A549 (cell line): ENCODE measurements around the gene TOM1L2. TPM values are rescaled to one million over a fixed set of nuclear protein-coding genes. Genes with fewer than 3 reads are reported as not detected.

Experiments
- ATAC-seq, 2 experiments: fragments of 200-7000 bp in 1 of 2; fragments of >200 bp in 1 of 2; cut with Nextera tagmentation in 1 of 2; cut with Tn5 transposase in 1 of 2; 3 replicates each; pipeline versions ENCODE4 v1.8.0 to v1.9.1; 2018 to 2020; ENCODE audit warnings: mild to moderate bottlenecking in 1 of 2, moderate library complexity in 1 of 2
- CTCF ChIA-PET: fragments of 300-600 bp; sonication (Branson Sonifier 250); formaldehyde crosslinking; extraction: SDS; loops from one replicate; lab custom pipeline; 2021; ENCODE audit warnings: antibody characterized with exemption, inconsistent platforms; lab: Yijun Ruan, JAX
- POLR2A ChIA-PET: fragments of 350-600 bp; formaldehyde crosslinking; extraction: SDS; loops from one replicate; lab custom pipeline; 2021; ENCODE audit warnings: antibody characterized with exemption, inconsistent platforms; lab: Yijun Ruan, JAX
- DNase-seq, 2 experiments: peaks; one replicate each; pipeline versions ENCODE4 v3.0.0 to v3.0.0-alpha.2; 2011 to 2016; ENCODE audit warnings: low read depth in 1 of 2, low spot score in 1 of 2
- FAIRE-seq: peaks from 2 replicates; lab custom pipeline; 2011; peaks lifted over from hg19 to GRCh38; lab: Jason Lieb, UNC
- H3K27ac ChIP-seq, 2 experiments: fragments of >200 bp; sonication (Bioruptor Twin); formaldehyde crosslinking; 3 replicates each; pipeline ENCODE4 v1.5.1; 2016 to 2017
- H3K4me1 ChIP-seq: fragments of >200 bp; sonication (Bioruptor Twin); formaldehyde crosslinking; 3 replicates; pipeline ENCODE4 v1.6.1; 2016
- H3K4me2 ChIP-seq: fragments of >200 bp; sonication (Bioruptor Twin); formaldehyde crosslinking; 3 replicates; pipeline ENCODE4 v1.6.1; 2016
- H3K4me3 ChIP-seq: fragments of >200 bp; sonication (Bioruptor Twin); formaldehyde crosslinking; 3 replicates; pipeline ENCODE4 v1.5.1; 2016
- H3K9me3 ChIP-seq: fragments of >200 bp; sonication (Bioruptor Twin); formaldehyde crosslinking; 3 replicates; pipeline ENCODE4 v1.6.1; 2016
- CBX2 ChIP-seq: fragments of 200-600 bp; sonication (generic); IDR thresholded peaks from 2 replicates; pipeline ENCODE4 v1.6.1; 2016; ENCODE audit warnings: low read depth, mild to moderate bottlenecking, borderline replicate concordance
- CBX8 ChIP-seq: fragments of 200-600 bp; sonication (generic); IDR thresholded peaks from 2 replicates; pipeline ENCODE4 v1.6.1; 2016
- EHF ChIP-seq: fragments of 250-450 bp; sonication (Bioruptor Pico); IDR thresholded peaks from 2 replicates; pipeline ENCODE4 v1.5.0; 2020; ENCODE audit warnings: mild to moderate bottlenecking
- ESRRA ChIP-seq: fragments of 150-350 bp; IDR thresholded peaks from 2 replicates; pipeline ENCODE4 v1.6.1; 2014; ENCODE audit warnings: mild to moderate bottlenecking, low read length, borderline replicate concordance
- FOSB ChIP-seq: fragments of 250-450 bp; sonication (Bioruptor Pico); IDR thresholded peaks from 2 replicates; pipeline ENCODE4 v1.5.0; 2020; ENCODE audit warnings: mild to moderate bottlenecking, moderate library complexity
- FOSL2 ChIP-seq, 2 experiments: fragments of 450-650 bp in 1 of 2; fragments of >200 bp in 1 of 2; sonication (Bioruptor Twin) in 1 of 2; formaldehyde crosslinking; IDR thresholded peaks; 2 replicates each; pipeline versions ENCODE4 v1.5.0 to v1.6.1; 2016 to 2020; ENCODE audit warnings: mild to moderate bottlenecking in 1 of 2, moderate library complexity in 1 of 2
- HEYL ChIP-seq: fragments of 250-450 bp; sonication (Bioruptor Pico); IDR thresholded peaks from 2 replicates; pipeline ENCODE4 v1.8.0; 2021; ENCODE audit warnings: mild to moderate bottlenecking, moderate library complexity
- HOXB13 ChIP-seq: fragments of 250-450 bp; sonication (Bioruptor Pico); IDR thresholded peaks from 2 replicates; pipeline ENCODE4 v1.5.0; 2020; ENCODE audit warnings: low read depth, mild to moderate bottlenecking, moderate library complexity
- HOXB5 ChIP-seq: fragments of 250-450 bp; sonication (Bioruptor Pico); IDR thresholded peaks from 2 replicates; pipeline ENCODE4 v1.5.0; 2020; ENCODE audit warnings: mild to moderate bottlenecking, moderate library complexity
- JUNB ChIP-seq: fragments of >200 bp; sonication (Bioruptor Twin); formaldehyde crosslinking; IDR thresholded peaks from 2 replicates; pipeline ENCODE4 v1.6.1; 2016
- MAFK ChIP-seq: fragments of 450-650 bp; IDR thresholded peaks from 2 replicates; pipeline ENCODE4 v1.6.1; 2014; ENCODE audit not compliant: partially characterized antibody
- NFE2L2 ChIP-seq: fragments of 150-350 bp; conservative IDR thresholded peaks from 2 replicates; pipeline ENCODE4 v1.6.1; 2014; ENCODE audit warnings: low read length
- NR3C1 ChIP-seq: fragments of >200 bp; sonication (Bioruptor Twin); formaldehyde crosslinking; IDR thresholded peaks from 3 replicates; pipeline ENCODE4 v1.6.1; 2017
- POLR2AphosphoS2 ChIP-seq: conservative IDR thresholded peaks from 2 replicates; pipeline ENCODE4 v1.6.1; 2012; ENCODE audit warnings: low read length, improper control_type of control experiment, inconsistent platforms
- RAD21 ChIP-seq, 2 experiments: fragments of >200 bp in 1 of 2; sonication (Bioruptor Twin) in 1 of 2; formaldehyde crosslinking in 1 of 2; IDR thresholded peaks in 1 of 2; conservative IDR thresholded peaks in 1 of 2; 2 replicates in 1 of 2; 3 replicates in 1 of 2; pipeline ENCODE4 v1.6.1; 2012 to 2018; ENCODE audit warnings: inconsistent platforms in 1 of 2
- RARB ChIP-seq: fragments of 250-450 bp; sonication (Bioruptor Pico); IDR thresholded peaks from 2 replicates; pipeline ENCODE4 v1.8.0; 2021; ENCODE audit warnings: mild to moderate bottlenecking, moderate library complexity
- RFX5 ChIP-seq: fragments of 450-650 bp; IDR thresholded peaks from 2 replicates; pipeline ENCODE4 v1.7.1; 2014; ENCODE audit warnings: antibody characterized with exemption, mild to moderate bottlenecking, moderate library complexity
- SMC3 ChIP-seq: fragments of >200 bp; sonication (Bioruptor Twin); formaldehyde crosslinking; IDR thresholded peaks from 3 replicates; pipeline ENCODE4 v1.6.1; 2018; ENCODE audit warnings: inconsistent platforms
- TFCP2L1 ChIP-seq: fragments of 250-450 bp; sonication (Bioruptor Pico); IDR thresholded peaks from 2 replicates; pipeline ENCODE4 v1.5.0; 2021; ENCODE audit warnings: mild to moderate bottlenecking
- TP53 ChIP-seq: fragments of 250-450 bp; sonication (Bioruptor Pico); IDR thresholded peaks from 2 replicates; pipeline ENCODE4 v1.5.0; 2021; ENCODE audit warnings: mild to moderate bottlenecking, moderate library complexity
- ZFP36 ChIP-seq: fragments of 450-650 bp; IDR thresholded peaks from 2 replicates; pipeline ENCODE4 v1.6.1; 2014; ENCODE audit warnings: borderline replicate concordance; ENCODE audit not compliant: partially characterized antibody
- ZNF302 ChIP-seq: fragments of 250-450 bp; sonication (Bioruptor Pico); IDR thresholded peaks from 2 replicates; pipeline ENCODE4 v1.9.0; 2021; ENCODE audit warnings: inconsistent platforms, mild to moderate bottlenecking, moderate library complexity
- WGBS: methylation state at CpG from one replicate; pipeline ENCODE4 v1.1.6; 2017; ENCODE audit errors: missing lambda C conversion rate; 5-methylcytosine and 5-hydroxymethylcytosine counted together
- polyA plus RNA-seq, 4 experiments: library from polyadenylated mRNA; depleted of rRNA in 3 of 4; stranded (reverse); fragments of >200 nt; fragmentation: RNase III in 1 of 4; extraction: RNeasy Plus Mini Kit Qiagen cat#74134 plus additional on column Dnase treatment in 1 of 4; gene quantifications; 2 replicates in 3 of 4; 3 replicates in 1 of 4; pipeline ENCODE4 v1.2.3, GENCODE V29; 2011 to 2017
- TF ChIP-seq, protein P1 (sequence below): fragments of 450-650 bp; IDR thresholded peaks from 2 replicates; pipeline ENCODE4 v1.6.1; 2014; ENCODE audit warnings: antibody characterized with exemption
- TF ChIP-seq, protein P2 (sequence below): fragments of 200-600 bp; sonication (generic); IDR thresholded peaks from 2 replicates; pipeline ENCODE4 v1.6.1; 2016; ENCODE audit warnings: antibody characterized with exemption, mild to moderate bottlenecking, moderate library complexity
- TF ChIP-seq, protein P3 (sequence below): IDR thresholded peaks from 2 replicates; pipeline ENCODE4 v1.6.1; 2012
- TF ChIP-seq, protein P4 (sequence below): IDR thresholded peaks from 2 replicates; pipeline ENCODE4 v1.6.1; 2012

Gene TOM1L2
- polyA plus RNA-seq, 2 of the 4 experiments (the other 2 are of a cell fraction), result 19.2 to 24.7 TPM

DNA sequence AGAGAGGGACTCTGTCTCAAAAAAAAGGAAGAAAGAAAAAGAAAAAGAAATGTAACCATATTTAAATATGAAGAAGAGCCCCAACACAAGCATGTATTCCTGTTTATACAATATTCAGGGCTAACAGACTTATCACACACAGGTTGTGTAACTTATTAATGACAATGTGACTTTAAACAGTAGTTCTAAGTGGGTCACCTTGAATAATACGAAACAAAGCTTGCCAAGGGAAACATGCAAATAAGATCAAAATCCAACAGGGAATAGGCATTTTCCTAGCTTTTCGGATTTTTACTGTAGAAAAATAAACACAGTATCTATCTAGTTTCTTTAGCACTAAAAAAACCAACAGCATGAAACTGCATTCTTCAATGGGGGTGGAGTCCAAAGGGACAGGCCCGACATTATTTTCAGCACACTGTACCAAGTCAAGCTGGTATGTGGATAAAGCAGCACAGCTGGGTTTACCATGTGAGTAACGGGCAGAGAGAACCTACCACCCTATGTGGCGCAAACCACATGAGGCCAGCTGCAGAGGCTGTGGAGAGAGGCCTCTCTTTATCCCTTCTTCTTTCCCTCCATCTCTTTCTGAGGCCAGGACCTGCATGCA lies 45.3 kb downstream of the TOM1L2 start:
- DNase-seq, result no peak
- 72% methylated on average over 5 of the region's 5 CpGs for WGBS
- CTCF ChIA-PET, result interaction anchor here (0.9 to 6.7 kb wide), 13 partner anchors 8 to 114 kb away, joined by 3 to 36 read pairs (median 5); no protein-coding TSS in a partner anchor
- no peak for ATAC-seq
- no peak overlapping the region for H3K4me3 ChIP-seq
- no peak overlapping the region for H3K4me2 ChIP-seq
- H3K4me1 ChIP-seq, result peaks cover 28% of the 10 kb centered on the region
- POLR2A ChIA-PET, result no interaction called here
- no peak for FAIRE-seq
- TF ChIP-seq, protein P1, sequence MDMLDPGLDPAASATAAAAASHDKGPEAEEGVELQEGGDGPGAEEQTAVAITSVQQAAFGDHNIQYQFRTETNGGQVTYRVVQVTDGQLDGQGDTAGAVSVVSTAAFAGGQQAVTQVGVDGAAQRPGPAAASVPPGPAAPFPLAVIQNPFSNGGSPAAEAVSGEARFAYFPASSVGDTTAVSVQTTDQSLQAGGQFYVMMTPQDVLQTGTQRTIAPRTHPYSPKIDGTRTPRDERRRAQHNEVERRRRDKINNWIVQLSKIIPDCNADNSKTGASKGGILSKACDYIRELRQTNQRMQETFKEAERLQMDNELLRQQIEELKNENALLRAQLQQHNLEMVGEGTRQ, result no peak
- TF ChIP-seq, protein P2, sequence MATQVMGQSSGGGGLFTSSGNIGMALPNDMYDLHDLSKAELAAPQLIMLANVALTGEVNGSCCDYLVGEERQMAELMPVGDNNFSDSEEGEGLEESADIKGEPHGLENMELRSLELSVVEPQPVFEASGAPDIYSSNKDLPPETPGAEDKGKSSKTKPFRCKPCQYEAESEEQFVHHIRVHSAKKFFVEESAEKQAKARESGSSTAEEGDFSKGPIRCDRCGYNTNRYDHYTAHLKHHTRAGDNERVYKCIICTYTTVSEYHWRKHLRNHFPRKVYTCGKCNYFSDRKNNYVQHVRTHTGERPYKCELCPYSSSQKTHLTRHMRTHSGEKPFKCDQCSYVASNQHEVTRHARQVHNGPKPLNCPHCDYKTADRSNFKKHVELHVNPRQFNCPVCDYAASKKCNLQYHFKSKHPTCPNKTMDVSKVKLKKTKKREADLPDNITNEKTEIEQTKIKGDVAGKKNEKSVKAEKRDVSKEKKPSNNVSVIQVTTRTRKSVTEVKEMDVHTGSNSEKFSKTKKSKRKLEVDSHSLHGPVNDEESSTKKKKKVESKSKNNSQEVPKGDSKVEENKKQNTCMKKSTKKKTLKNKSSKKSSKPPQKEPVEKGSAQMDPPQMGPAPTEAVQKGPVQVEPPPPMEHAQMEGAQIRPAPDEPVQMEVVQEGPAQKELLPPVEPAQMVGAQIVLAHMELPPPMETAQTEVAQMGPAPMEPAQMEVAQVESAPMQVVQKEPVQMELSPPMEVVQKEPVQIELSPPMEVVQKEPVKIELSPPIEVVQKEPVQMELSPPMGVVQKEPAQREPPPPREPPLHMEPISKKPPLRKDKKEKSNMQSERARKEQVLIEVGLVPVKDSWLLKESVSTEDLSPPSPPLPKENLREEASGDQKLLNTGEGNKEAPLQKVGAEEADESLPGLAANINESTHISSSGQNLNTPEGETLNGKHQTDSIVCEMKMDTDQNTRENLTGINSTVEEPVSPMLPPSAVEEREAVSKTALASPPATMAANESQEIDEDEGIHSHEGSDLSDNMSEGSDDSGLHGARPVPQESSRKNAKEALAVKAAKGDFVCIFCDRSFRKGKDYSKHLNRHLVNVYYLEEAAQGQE, result no peak
- TF ChIP-seq ESRRA (no peak), HOXB13 (CRISPR knock-in tag) (no peak), EHF (no peak), NFE2L2 (no peak), TP53 (no peak), CBX8 (no peak), ZFP36 (no peak), JUNB (no peak), RARB (CRISPR knock-in tag) (no peak), ZNF302 (CRISPR knock-in tag) (no peak), CBX2 (no peak), RAD21 (conservative IDR thresholded peaks at IDR 0.05 in 1 of 2, IDR thresholded peaks at IDR 0.05 in 1 of 2) (no peak), HEYL (CRISPR knock-in tag) (no peak)
- TF ChIP-seq, protein P3, sequence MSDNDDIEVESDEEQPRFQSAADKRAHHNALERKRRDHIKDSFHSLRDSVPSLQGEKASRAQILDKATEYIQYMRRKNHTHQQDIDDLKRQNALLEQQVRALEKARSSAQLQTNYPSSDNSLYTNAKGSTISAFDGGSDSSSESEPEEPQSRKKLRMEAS, result no peak
- TF ChIP-seq, protein P4, sequence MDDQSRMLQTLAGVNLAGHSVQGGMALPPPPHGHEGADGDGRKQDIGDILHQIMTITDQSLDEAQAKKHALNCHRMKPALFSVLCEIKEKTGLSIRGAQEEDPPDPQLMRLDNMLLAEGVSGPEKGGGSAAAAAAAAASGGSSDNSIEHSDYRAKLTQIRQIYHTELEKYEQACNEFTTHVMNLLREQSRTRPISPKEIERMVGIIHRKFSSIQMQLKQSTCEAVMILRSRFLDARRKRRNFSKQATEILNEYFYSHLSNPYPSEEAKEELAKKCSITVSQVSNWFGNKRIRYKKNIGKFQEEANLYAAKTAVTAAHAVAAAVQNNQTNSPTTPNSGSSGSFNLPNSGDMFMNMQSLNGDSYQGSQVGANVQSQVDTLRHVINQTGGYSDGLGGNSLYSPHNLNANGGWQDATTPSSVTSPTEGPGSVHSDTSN, result no peak
- no peaks in the 10 kb centered on the region for H3K9me3 ChIP-seq
- peak overlapping the region in 1 of 2 experiments; percentile 31; a peak in 2 of 6 replicates for H3K27ac ChIP-seq

DNA sequence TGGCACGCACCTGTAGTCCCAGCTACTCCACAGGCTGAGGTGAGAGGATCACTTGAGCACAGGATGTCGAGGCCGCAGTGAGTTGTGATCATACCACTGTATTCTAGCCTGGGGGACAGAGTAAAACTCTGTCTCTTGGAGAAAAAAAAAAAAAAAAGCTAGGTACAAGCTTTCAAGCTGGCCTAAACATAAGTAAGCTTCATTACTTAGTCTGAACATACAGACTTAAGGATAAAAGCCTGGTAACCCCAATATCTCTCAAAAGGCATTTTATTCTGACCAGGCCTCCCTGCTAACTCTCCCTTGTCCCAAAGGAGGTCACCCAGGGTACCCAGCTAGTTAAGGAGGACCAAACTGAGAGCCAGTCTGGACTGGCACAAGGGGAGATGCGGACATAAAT lies 46.2 kb downstream of the TOM1L2 start:
- ChIA-PET POLR2A (interaction anchor here (0.6 kb wide), 1 partner anchor 178 kb away, joined by 3 read pairs; no protein-coding TSS in a partner anchor), CTCF (interaction anchor here (0.6 to 6.7 kb wide), 12 partner anchors 9 to 361 kb away, joined by 3 to 36 read pairs (median 4); no protein-coding TSS in a partner anchor)
- ATAC-seq (no peak), FAIRE-seq (no peak), DNase-seq (no peak)
- 76% methylated on average over 4 of the region's 4 CpGs for WGBS
- no peak overlapping the region for H3K4me2 ChIP-seq
- H3K4me1 ChIP-seq, result peaks cover 37% of the 10 kb centered on the region
- TF ChIP-seq RARB (CRISPR knock-in tag) (no peak), SMC3 (no peak), FOSB (CRISPR knock-in tag) (no peak), MAFK (no peak), TFCP2L1 (CRISPR knock-in tag) (no peak), POLR2AphosphoS2 (no peak), NR3C1 (no peak), JUNB (no peak), RFX5 (no peak), HOXB5 (CRISPR knock-in tag) (no peak), FOSL2 (IDR thresholded peaks at IDR 0.05) (no peak), FOSL2 (CRISPR knock-in tag; IDR thresholded peaks at IDR 0.05) (no peak)
- H3K27ac ChIP-seq, result peak overlapping the region in 1 of 2 experiments; percentile 19; a peak in 1 of 6 replicates
- H3K9me3 ChIP-seq, result no peaks in the 10 kb centered on the region
- no peak overlapping the region for H3K4me3 ChIP-seq
